H1 (cell line): ENCODE results near the gene RNF8. TPM values are rescaled to one million over a fixed set of nuclear protein-coding genes. Genes with fewer than 3 reads are reported as not detected.

Experiments used
- CTCF ChIA-PET: fragments of 300-600 bp; sonication (Branson Sonifier 250); formaldehyde crosslinking; loops from one replicate; lab custom pipeline; 2021; ENCODE audit not compliant: partially characterized antibody; lab: Charles Lee
- POLR2A ChIA-PET: fragments of 300-600 bp; sonication (Branson Sonifier 250); formaldehyde crosslinking; loops from one replicate; lab custom pipeline; 2021; ENCODE audit warnings: inconsistent platforms; ENCODE audit not compliant: partially characterized antibody; lab: Charles Lee
- DNase-seq, 2 experiments: peaks; one replicate each; pipeline versions ENCODE4 v3.0.0 to v3.0.0-alpha.2; 2010 to 2022; ENCODE audit warnings: low spot score in 2 of 2, low read depth in 1 of 2, mixed read lengths in 1 of 2
- FAIRE-seq: peaks from 2 replicates; lab custom pipeline; 2011; peaks lifted over from hg19 to GRCh38; lab: Jason Lieb, UNC
- H2AFZ ChIP-seq: 2 replicates; pipeline ENCODE4 v1.8.1; 2012; ENCODE audit warnings: low read length, inconsistent platforms
- H2AK5ac ChIP-seq: 2 replicates; pipeline ENCODE4 v1.6.1; 2013; ENCODE audit warnings: low read depth, low read length
- H2BK120ac ChIP-seq: replicated peaks from 2 replicates; pipeline ENCODE3; 2013; ENCODE audit warnings: low read depth, low read length, inconsistent platforms
- H2BK12ac ChIP-seq: 2 replicates; pipeline ENCODE4 v1.6.1; 2013; ENCODE audit warnings: low read depth, low read length
- H2BK15ac ChIP-seq: 2 replicates; pipeline ENCODE4 v1.6.1; 2013; ENCODE audit warnings: low read length
- H2BK20ac ChIP-seq: 2 replicates; pipeline ENCODE4 v1.6.1; 2013; ENCODE audit warnings: low read length
- H2BK5ac ChIP-seq: 2 replicates; pipeline ENCODE4 v1.6.1; 2013; ENCODE audit warnings: low read depth, low read length
- H3K14ac ChIP-seq: 2 replicates; pipeline ENCODE4 v1.6.1; 2013; ENCODE audit warnings: inconsistent platforms; ENCODE audit not compliant: insufficient read length
- H3K18ac ChIP-seq: 2 replicates; pipeline ENCODE4 v1.6.1; 2013; ENCODE audit warnings: low read length; ENCODE audit errors: extremely low read depth
- H3K23ac ChIP-seq: 2 replicates; pipeline ENCODE4 v1.6.1; 2013; ENCODE audit warnings: inconsistent platforms; ENCODE audit not compliant: insufficient read length
- H3K23me2 ChIP-seq: 2 replicates; pipeline ENCODE4 v1.6.1; 2013; ENCODE audit warnings: low read depth, low read length
- H3K27ac ChIP-seq: 2 replicates; pipeline ENCODE4 v1.6.1; 2011; ENCODE audit warnings: low read depth, low read length, inconsistent platforms
- H3K27me3 ChIP-seq, 4 experiments: replicated peaks in 1 of 4; 1 replicate in 1 of 4; 2 replicates in 3 of 4; pipeline versions ENCODE4 v1.6.1 to v1.8.1; 2011 to 2013; ENCODE audit warnings: low read length in 3 of 4, mild to moderate bottlenecking in 3 of 4, inconsistent platforms in 2 of 4, mixed read lengths in 2 of 4, moderate library complexity in 1 of 4; ENCODE audit not compliant: control insufficient read depth in 3 of 4, insufficient read depth in 3 of 4; ENCODE audit errors: extremely low read depth in 1 of 4
- H3K36me3 ChIP-seq, 4 experiments: 2 replicates each; pipeline versions ENCODE4 v1.6.1 to v1.8.1; 2011 to 2013; ENCODE audit warnings: mild to moderate bottlenecking in 4 of 4, low read length in 3 of 4, moderate library complexity in 2 of 4, control low read depth in 1 of 4, inconsistent platforms in 1 of 4; ENCODE audit not compliant: insufficient read depth in 4 of 4, control insufficient read depth in 2 of 4
- H3K4ac ChIP-seq: replicated peaks from 2 replicates; pipeline ENCODE3; 2013; ENCODE audit warnings: low read length, low read depth, mixed read lengths, inconsistent platforms; ENCODE audit not compliant: insufficient read length
- H3K4me1 ChIP-seq, 4 experiments: replicated peaks in 1 of 4; 1 replicate in 1 of 4; 2 replicates in 3 of 4; pipeline versions ENCODE4 v1.6.1 to v1.8.1; 2011 to 2013; ENCODE audit warnings: low read length in 3 of 4, inconsistent platforms in 2 of 4, mixed read lengths in 1 of 4; ENCODE audit not compliant: insufficient read depth in 4 of 4, control insufficient read depth in 3 of 4
- H3K4me2 ChIP-seq, 2 experiments: 2 replicates each; pipeline versions ENCODE4 v1.6.1 to v1.8.1; 2011 to 2013; ENCODE audit warnings: low read depth in 2 of 2, low read length in 2 of 2, control low read depth in 1 of 2, inconsistent platforms in 1 of 2, mild to moderate bottlenecking in 1 of 2; ENCODE audit not compliant: insufficient read depth in 1 of 2
- H3K4me3 ChIP-seq, 4 experiments: fragments of 200-600, 300-600 bp in 1 of 4; sonication (generic), shearing (Covaris generic), sonication (Bioruptor Twin) in 1 of 4; 2 replicates each; pipeline versions ENCODE4 v1.5.1 to v1.8.1; 2011 to 2016; ENCODE audit warnings: low read length in 4 of 4, low read depth in 3 of 4, control low read depth in 2 of 4, inconsistent platforms in 2 of 4, mild to moderate bottlenecking in 2 of 4, mixed read lengths in 1 of 4, moderate library complexity in 1 of 4; ENCODE audit not compliant: insufficient read depth in 2 of 4; ENCODE audit errors: extremely low read depth in 1 of 4
- H3K56ac ChIP-seq: replicated peaks from 2 replicates; pipeline ENCODE3; 2013; ENCODE audit warnings: low read depth, mild to moderate bottlenecking, mixed read lengths, low read length, inconsistent platforms; ENCODE audit not compliant: insufficient read length
- H3K79me1 ChIP-seq: 2 replicates; pipeline ENCODE4 v1.6.1; 2013; ENCODE audit warnings: low read depth, low read length, control low read depth
- H3K79me2 ChIP-seq, 2 experiments: 2 replicates each; pipeline versions ENCODE4 v1.6.1 to v1.8.1; 2012 to 2013; ENCODE audit warnings: low read length in 2 of 2, mild to moderate bottlenecking in 2 of 2, inconsistent platforms in 1 of 2; ENCODE audit not compliant: insufficient read depth in 2 of 2, control insufficient read depth in 1 of 2
- H3K9ac ChIP-seq, 4 experiments: replicated peaks in 1 of 4; 1 replicate in 1 of 4; 2 replicates in 3 of 4; pipeline versions ENCODE4 v1.6.1 to v1.8.1; 2011 to 2013; ENCODE audit warnings: low read depth in 3 of 4, low read length in 3 of 4, control low read depth in 2 of 4, mild to moderate bottlenecking in 2 of 4, moderate library complexity in 2 of 4, inconsistent platforms in 1 of 4; ENCODE audit errors: extremely low read depth in 1 of 4
- H3K9me3 ChIP-seq, 2 experiments: 2 replicates each; pipeline versions ENCODE4 v1.6.1 to v1.8.1; 2012 to 2013; ENCODE audit warnings: mild to moderate bottlenecking in 2 of 2, moderate library complexity in 2 of 2, control low read depth in 1 of 2, inconsistent platforms in 1 of 2, low read depth in 1 of 2, low read length in 1 of 2, mixed read lengths in 1 of 2; ENCODE audit not compliant: insufficient read depth in 2 of 2
- H4K20me1 ChIP-seq, 2 experiments: replicated peaks in 1 of 2; 2 replicates each; pipeline versions ENCODE3 to v1.8.1; 2011 to 2013; ENCODE audit warnings: inconsistent platforms in 2 of 2, low read length in 2 of 2, mild to moderate bottlenecking in 1 of 2; ENCODE audit not compliant: insufficient read depth in 2 of 2, control insufficient read depth in 1 of 2
- H4K5ac ChIP-seq: 2 replicates; pipeline ENCODE4 v1.6.1; 2013; ENCODE audit warnings: low read length, low read depth, mixed read lengths, inconsistent platforms; ENCODE audit not compliant: insufficient read length
- H4K8ac ChIP-seq: 2 replicates; pipeline ENCODE4 v1.8.0; 2013; ENCODE audit warnings: mild to moderate bottlenecking, moderate library complexity, low read length, inconsistent platforms; ENCODE audit not compliant: insufficient read depth; ENCODE audit errors: extremely low read depth
- H4K91ac ChIP-seq: replicated peaks from 2 replicates; pipeline ENCODE3; 2013; ENCODE audit warnings: low read length, mixed read lengths, inconsistent platforms; ENCODE audit not compliant: insufficient read length
- ASH2L ChIP-seq: fragments of 200-600, 300-600 bp; sonication (generic); IDR thresholded peaks from one replicate; pipeline ENCODE4 v1.7.1; 2017; ENCODE audit warnings: low read length
- CBX8 ChIP-seq: fragments of 300-800, 300-1000 bp; sonication (generic); IDR thresholded peaks from 2 replicates; pipeline ENCODE4 v1.7.1; 2016; ENCODE audit warnings: low read depth, low read length, borderline replicate concordance
- EGR1 ChIP-seq: IDR thresholded peaks from 2 replicates; pipeline ENCODE4 v1.6.1; 2011; ENCODE audit warnings: low read depth, low read length, borderline replicate concordance
- KDM4A ChIP-seq: IDR thresholded peaks from one replicate; pipeline ENCODE4 v1.7.1; 2012; ENCODE audit warnings: low read depth, mild to moderate bottlenecking, moderate library complexity, low read length, inconsistent platforms; ENCODE audit not compliant: severe bottlenecking
- SIX5 ChIP-seq: IDR thresholded peaks from 2 replicates; pipeline ENCODE4 v1.6.1; 2011; ENCODE audit warnings: mild to moderate bottlenecking, low read depth, low read length
- SP2 ChIP-seq: IDR thresholded peaks from 2 replicates; pipeline ENCODE4 v1.6.1; 2012; ENCODE audit warnings: mild to moderate bottlenecking, low read length, inconsistent platforms
- WGBS, 2 experiments: shearing (Covaris generic) in 1 of 2; methylation state at CpG; one replicate each; pipeline versions ENCODE4 v1.1.6 to v1.1.7; 2013 to 2015; ENCODE audit warnings: low lambda C conversion rate in 2 of 2, mixed read lengths in 2 of 2, inconsistent platforms in 1 of 2, low coverage in 1 of 2, missing lambda C conversion rate in 1 of 2; ENCODE audit not compliant: insufficient replicate concordance in 2 of 2, insufficient coverage in 1 of 2, insufficient read length in 1 of 2; ENCODE audit errors: extremely low coverage in 1 of 2, missing lambda C conversion rate in 1 of 2; 5-methylcytosine and 5-hydroxymethylcytosine counted together
- polyA plus RNA-seq, 7 experiments: library from polyadenylated mRNA; depleted of rRNA in 3 of 7; stranded (reverse) in 5 of 7; unstranded in 2 of 7; fragments of >200 nt in 5 of 7; fragments of 200-250 nt in 2 of 7; gene quantifications; 1 replicate in 5 of 7; 2 replicates in 1 of 7; 4 replicates in 1 of 7; pipeline versions ENCODE4 v1.2.1 to v1.2.3, GENCODE V29; 2011 to 2013; ENCODE audit warnings: missing spikeins in 2 of 7, mixed read lengths in 2 of 7
- total RNA-seq: library from RNA; stranded (reverse); fragmentation: NEBNext Ultra II Directional; extraction: Animal tissue kit (Norgen Biotek cat#: 25700); gene quantifications from 2 replicates; pipeline ENCODE4 v1.2.1, GENCODE V29; 2021
- TF ChIP-seq, protein P1 (sequence below), 3 experiments: IDR thresholded peaks; 1 replicate in 2 of 3; 2 replicates in 1 of 3; pipeline versions ENCODE4 v1.5.1 to v1.6.1; 2011; ENCODE audit warnings: low read length in 3 of 3, mild to moderate bottlenecking in 3 of 3, inconsistent platforms in 2 of 3, low read depth in 1 of 3, moderate library complexity in 1 of 3; ENCODE audit not compliant: insufficient read depth in 1 of 3; ENCODE audit errors: control extremely low read depth in 1 of 3

RNF8 gene
- total and polyA plus RNA-seq, 2 of the 8 experiments (the other 6 are each of a cell fraction or from before 2014, with no cell fraction given), result 20.3 to 44.7 TPM

DNA sequence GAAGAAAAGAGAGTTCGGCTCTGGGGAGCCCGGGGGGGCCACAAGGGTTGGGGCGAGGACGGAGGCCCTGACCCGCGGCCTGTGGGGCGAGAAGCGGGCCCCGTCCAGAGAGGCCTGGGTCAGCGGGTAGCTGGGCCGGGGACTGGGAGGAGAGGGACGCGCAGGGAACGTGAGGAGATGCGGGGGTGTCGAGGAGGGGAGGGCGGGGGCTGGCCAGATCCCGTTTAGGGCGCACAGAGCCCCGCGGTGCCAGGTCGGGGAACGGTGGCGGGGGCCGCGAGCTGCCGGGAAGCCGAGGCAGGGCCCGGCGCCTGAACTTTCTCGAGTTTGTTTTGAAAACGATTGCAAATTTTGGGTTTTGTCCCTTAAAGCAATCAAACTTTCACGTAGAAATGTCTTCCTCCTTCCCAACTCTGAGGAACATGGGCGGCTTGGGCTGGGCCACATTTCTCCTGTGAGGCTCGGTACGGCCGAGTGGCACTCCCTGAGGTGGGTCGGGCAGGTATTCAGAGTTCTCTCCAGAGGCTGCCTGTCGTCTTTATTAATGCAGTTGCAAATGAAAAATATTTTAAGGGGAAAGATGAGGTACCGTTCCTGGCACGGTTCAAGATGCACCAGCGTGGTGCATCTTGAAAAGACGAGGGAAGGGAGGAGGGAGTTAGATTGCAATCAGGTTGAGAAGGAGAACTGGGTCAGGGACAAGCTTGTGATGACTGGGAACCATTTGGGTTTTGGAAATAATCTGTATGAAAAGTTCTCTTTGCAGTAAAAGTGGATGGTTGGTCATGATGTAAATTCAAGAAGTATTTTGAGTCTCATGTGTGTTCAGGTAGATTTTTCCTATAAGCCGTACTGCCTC is 972 bp downstream of the RNF8 start:
- Histone ChIP-seq H4K5ac (no peak overlapping the region), H3K23me2 (peaks cover 4% of the 10 kb centered on the region; the same call in 1 of the 2 replicates), H3K27ac (peak overlapping the region; percentile 36; the same call in 1 of the 2 replicates), H3K36me3 (no peaks in the 10 kb centered on the region), H2AFZ (no peak overlapping the region), H2AK5ac (no peak overlapping the region), H2BK120ac (no peak overlapping the region), H3K9ac (peak overlapping the region in 3 of 4 experiments; percentile 65 to 76 (median 72); a peak in 6 of 7 replicates), H2BK15ac (no peak overlapping the region), H3K79me1 (peaks cover 4% of the 10 kb centered on the region), H2BK12ac (no peak overlapping the region), H3K4ac (no peak overlapping the region), H3K4me2 (peak overlapping the region; percentile 66 to 99), H3K79me2 (peaks cover 5 to 49% of the 10 kb centered on the region in 2 experiments; a peak in 3 of 4 replicates), H3K23ac (no peak overlapping the region), H4K91ac (no peak overlapping the region), H4K8ac (peak overlapping the region; percentile 60; the same call in 1 of the 2 replicates), H2BK20ac (no peak overlapping the region), H3K4me1 (peaks cover 0 to 3% (median 3%) of the 10 kb centered on the region in 4 experiments; a peak in 4 of 7 replicates), H3K18ac (no peak overlapping the region; the same call in 1 of the 2 replicates), H3K27me3 (no peaks in the 10 kb centered on the region), H3K56ac (no peak overlapping the region), H2BK5ac (no peak overlapping the region), H3K9me3 (no peaks in the 10 kb centered on the region), H3K14ac (no peak overlapping the region), H3K4me3 (peak overlapping the region; percentile 81 to 96 (median 88)), H4K20me1 (peaks cover 0 to 2% of the 10 kb centered on the region in 2 experiments)
- DNase-seq (peak in 1 of 2 experiments; percentile 52), FAIRE-seq (no peak)
- 5% methylated on average over 37 of the region's 44 CpGs; no CpG with 5 or more reads in 1 of the 2 experiments for WGBS, 2 experiments
- CTCF ChIA-PET, result interaction anchor here (0.6 kb wide), 1 partner anchor 572 kb away, joined by 3 read pairs; no protein-coding TSS in a partner anchor
- POLR2A ChIA-PET, result interaction anchor here (0.5 to 1.5 kb wide), 6 partner anchors 15 to 239 kb away, joined by 3 to 6 read pairs (median 4); partner anchors contain the start of gene CMTR1
- TF ChIP-seq KDM4A, result peak; percentile 56
- no peak for TF ChIP-seq SIX5
- TF ChIP-seq CBX8, result no peak
- TF ChIP-seq EGR1, result peak; percentile 23; the same call in 1 of the 2 replicates
- peak; percentile 77 for TF ChIP-seq ASH2L
- TF ChIP-seq, protein P1, sequence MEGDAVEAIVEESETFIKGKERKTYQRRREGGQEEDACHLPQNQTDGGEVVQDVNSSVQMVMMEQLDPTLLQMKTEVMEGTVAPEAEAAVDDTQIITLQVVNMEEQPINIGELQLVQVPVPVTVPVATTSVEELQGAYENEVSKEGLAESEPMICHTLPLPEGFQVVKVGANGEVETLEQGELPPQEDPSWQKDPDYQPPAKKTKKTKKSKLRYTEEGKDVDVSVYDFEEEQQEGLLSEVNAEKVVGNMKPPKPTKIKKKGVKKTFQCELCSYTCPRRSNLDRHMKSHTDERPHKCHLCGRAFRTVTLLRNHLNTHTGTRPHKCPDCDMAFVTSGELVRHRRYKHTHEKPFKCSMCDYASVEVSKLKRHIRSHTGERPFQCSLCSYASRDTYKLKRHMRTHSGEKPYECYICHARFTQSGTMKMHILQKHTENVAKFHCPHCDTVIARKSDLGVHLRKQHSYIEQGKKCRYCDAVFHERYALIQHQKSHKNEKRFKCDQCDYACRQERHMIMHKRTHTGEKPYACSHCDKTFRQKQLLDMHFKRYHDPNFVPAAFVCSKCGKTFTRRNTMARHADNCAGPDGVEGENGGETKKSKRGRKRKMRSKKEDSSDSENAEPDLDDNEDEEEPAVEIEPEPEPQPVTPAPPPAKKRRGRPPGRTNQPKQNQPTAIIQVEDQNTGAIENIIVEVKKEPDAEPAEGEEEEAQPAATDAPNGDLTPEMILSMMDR (IDR thresholded peaks at IDR 0.05; ENCODE audit: control extremely low read depth in 1 of 3, insufficient read depth in 1 of 3, low read depth in 1 of 3, low read length in 3 of 3), result no peak
- TF ChIP-seq SP2, result no peak
